Measurements from ENCODE around the gene RAB4A. TPM values are rescaled to one million over a fixed set of nuclear protein-coding genes. Genes with fewer than 3 reads are reported as not detected.

RAB4A gene
- total and polyA plus RNA-seq, 7 experiments from 2014 or later: 9.6 to 47.9 (median 36.7) TPM

GRCh38 chr1:229254910-229255541, 15.9 kb upstream of the RAB4A start:
- no peaks in the 10 kb centered on the region for H3K27me3 ChIP-seq (ENCODE audit: control insufficient read depth in 2 of 2, insufficient read depth in 2 of 2, low read length in 2 of 2)
- peaks cover 0 to 6% (median 0%) of the 10 kb centered on the region in 5 donors for H3K27me3 Mint-ChIP-seq
- no peak overlapping the region for H3K4me3 ChIP-seq (ENCODE audit: low read length)
- H3K4me1 Mint-ChIP-seq: peaks cover 38 to 68% (median 60%) of the 10 kb centered on the region in 7 donors
- POLR2A ChIA-PET: interaction anchor here (0.5 to 2.8 kb wide), 15 partner anchors 10 to 591 kb away, joined by 3 to 25 read pairs (median 4); partner anchors contain the start of genes CCSAP and NUP133
- H3K36me3 ChIP-seq (ENCODE audit: control insufficient read depth in 2 of 3, insufficient read depth in 3 of 3, low read length in 3 of 3): no peaks in the 10 kb centered on the region
- peak in 7 of 9 donors; percentile 48 to 76 (median 66) for DNase-seq
- H3K9me3 ChIP-seq (ENCODE audit: control insufficient read depth in 2 of 3, low read length in 3 of 3): no peaks in the 10 kb centered on the region
- H3K27ac ChIP-seq (ENCODE audit: low read depth, low read length): peak overlapping the region; percentile 38
- CTCF ChIA-PET: interaction anchor here (0.5 to 6.4 kb wide), 38 partner anchors 12 to 1389 kb away, joined by 3 to 107 read pairs (median 4); partner anchors contain the start of genes ABCB10, IBA57, NUP133 and RAB4A
- peaks cover 0 to 3% (median 0%) of the 10 kb centered on the region in 5 donors for H3K36me3 Mint-ChIP-seq
- H3K27ac Mint-ChIP-seq: peak overlapping the region; percentile 72 to 98 (median 91)
- peaks cover 37 to 55% of the 10 kb centered on the region in 2 donors for H3K4me1 ChIP-seq (ENCODE audit: control insufficient read depth in 2 of 2, insufficient read depth in 2 of 2, low read length in 2 of 2)
- intact Hi-C loops (cut with micrococcal nuclease): loop anchor here (1.0 to 10.0 kb wide), 8 partner anchors 28 to 1390 kb away; partner anchors contain the start of genes CCSAP (in 1 of the 2), COG2 (in 1 of the 2), GALNT2 (in 1 of the 2) and RHOU (in 1 of the 2)
- ATAC-seq: peak; percentile 59
- H3K9me3 Mint-ChIP-seq: no peaks in the 10 kb centered on the region
- H3K4me3 Mint-ChIP-seq: peak overlapping the region; percentile 17 to 88 (median 71)

GRCh38 chr1:229258031-229258756, 12.7 kb upstream of the RAB4A start:
- Mint-ChIP-seq H3K27ac (peak overlapping the region; percentile 14 to 88 (median 67)), H3K4me3 (peak overlapping the region in 9 of 10 donors; percentile 9 to 76 (median 61))
- POLR2A ChIA-PET: interaction anchor here (1.0 to 1.5 kb wide), 3 partner anchors 80 to 224 kb away, joined by 3 to 4 read pairs (median 3); no protein-coding TSS in a partner anchor

GRCh38 chr1:229258757-229259060, 12.2 kb upstream of the RAB4A start:
- peaks cover 0 to 6% (median 0%) of the 10 kb centered on the region in 5 donors for H3K27me3 Mint-ChIP-seq
- DNase-seq: no peak
- peak overlapping the region in 8 of 9 donors; percentile 22 to 88 (median 69) for H3K27ac Mint-ChIP-seq
- Histone ChIP-seq H3K27me3 (ENCODE audit: control insufficient read depth in 2 of 2, insufficient read depth in 2 of 2, low read length in 2 of 2) (no peaks in the 10 kb centered on the region), H3K9me3 (ENCODE audit: control insufficient read depth in 2 of 3, low read length in 3 of 3) (no peaks in the 10 kb centered on the region), H3K4me3 (ENCODE audit: low read length) (peak overlapping the region; percentile 7), H3K4me1 (ENCODE audit: control insufficient read depth in 2 of 2, insufficient read depth in 2 of 2, low read length in 2 of 2) (peaks cover 21 to 31% of the 10 kb centered on the region in 2 donors), H3K36me3 (ENCODE audit: control insufficient read depth in 2 of 3, insufficient read depth in 3 of 3, low read length in 3 of 3) (no peaks in the 10 kb centered on the region), H3K27ac (ENCODE audit: low read depth, low read length) (no peak overlapping the region)
- H3K36me3 Mint-ChIP-seq: peaks cover 0 to 1% (median 0%) of the 10 kb centered on the region in 5 donors
- H3K4me1 Mint-ChIP-seq: peaks cover 16 to 31% (median 25%) of the 10 kb centered on the region in 7 donors
- ChIA-PET POLR2A (interaction anchor here (1.0 to 1.5 kb wide), 3 partner anchors 79 to 223 kb away, joined by 3 to 4 read pairs (median 3); no protein-coding TSS in a partner anchor), CTCF (interaction anchor here (0.6 to 6.4 kb wide), 21 partner anchors 11 to 1249 kb away, joined by 3 to 107 read pairs (median 3); partner anchors contain the start of genes NUP133 and RAB4A)
- no peak for ATAC-seq
- no peaks in the 10 kb centered on the region for H3K9me3 Mint-ChIP-seq
- intact Hi-C loops (cut with micrococcal nuclease): loop anchor here (1.0 to 10.0 kb wide), 9 partner anchors 14 to 1386 kb away; partner anchors contain the start of genes CCSAP (in 2 of the 2), COG2 (in 1 of the 2) and GALNT2 (in 1 of the 2)
- peak overlapping the region in 8 of 10 donors; percentile 42 to 76 (median 66) for H3K4me3 Mint-ChIP-seq

More at GRCh38 chr1:229258031-229258756, 12.7 kb upstream of the RAB4A start:
- ATAC-seq: peak; percentile 67
- Histone ChIP-seq H3K4me1 (ENCODE audit: control insufficient read depth in 2 of 2, insufficient read depth in 2 of 2, low read length in 2 of 2) (peaks cover 24 to 35% of the 10 kb centered on the region in 2 donors), H3K27me3 (ENCODE audit: control insufficient read depth in 2 of 2, insufficient read depth in 2 of 2, low read length in 2 of 2) (no peaks in the 10 kb centered on the region), H3K36me3 (ENCODE audit: control insufficient read depth in 2 of 3, insufficient read depth in 3 of 3, low read length in 3 of 3) (no peaks in the 10 kb centered on the region), H3K9me3 (ENCODE audit: control insufficient read depth in 2 of 3, low read length in 3 of 3) (no peaks in the 10 kb centered on the region), H3K4me3 (ENCODE audit: low read length) (peak overlapping the region; percentile 7), H3K27ac (ENCODE audit: low read depth, low read length) (no peak overlapping the region)
- DNase-seq: peak; percentile 19 to 77 (median 65)
- Mint-ChIP-seq H3K9me3 (no peaks in the 10 kb centered on the region), H3K36me3 (peaks cover 0 to 1% (median 0%) of the 10 kb centered on the region in 5 donors), H3K4me1 (peaks cover 21 to 36% (median 30%) of the 10 kb centered on the region in 7 donors), H3K27me3 (peaks cover 0 to 6% (median 0%) of the 10 kb centered on the region in 5 donors)
- intact Hi-C loops (cut with micrococcal nuclease): loop anchor here (1.0 to 10.0 kb wide), 9 partner anchors 15 to 1387 kb away; partner anchors contain the start of genes CCSAP (in 2 of the 2), COG2 (in 1 of the 2) and GALNT2 (in 1 of the 2)
- CTCF ChIA-PET: interaction anchor here (0.6 to 6.4 kb wide), 18 partner anchors 12 to 1057 kb away, joined by 3 to 107 read pairs (median 4); partner anchors contain the start of genes NUP133 and RAB4A

GRCh38 chr1:229260297-229260696, 10.6 kb upstream of the RAB4A start:
- Histone ChIP-seq H3K27ac (ENCODE audit: low read depth, low read length) (no peak overlapping the region), H3K36me3 (ENCODE audit: control insufficient read depth in 2 of 3, insufficient read depth in 3 of 3, low read length in 3 of 3) (no peaks in the 10 kb centered on the region), H3K27me3 (ENCODE audit: control insufficient read depth in 2 of 2, insufficient read depth in 2 of 2, low read length in 2 of 2) (no peaks in the 10 kb centered on the region), H3K4me3 (ENCODE audit: low read length) (no peak overlapping the region), H3K4me1 (ENCODE audit: control insufficient read depth in 2 of 2, insufficient read depth in 2 of 2, low read length in 2 of 2) (peaks cover 10 to 16% of the 10 kb centered on the region in 2 donors), H3K9me3 (ENCODE audit: control insufficient read depth in 2 of 3, low read length in 3 of 3) (no peaks in the 10 kb centered on the region)
- H3K27ac Mint-ChIP-seq: no peak overlapping the region
- POLR2A ChIA-PET: interaction anchor here (0.6 kb wide), 1 partner anchor 238 kb away, joined by 5 read pairs; no protein-coding TSS in a partner anchor
- H3K27me3 Mint-ChIP-seq: peaks cover 0 to 5% (median 0%) of the 10 kb centered on the region in 5 donors
- H3K4me1 Mint-ChIP-seq: peaks cover 14 to 17% (median 16%) of the 10 kb centered on the region in 7 donors
- H3K36me3 Mint-ChIP-seq: no peaks in the 10 kb centered on the region
- no peak for ATAC-seq
- DNase-seq: no peak
- intact Hi-C loops (cut with micrococcal nuclease): no loop called here
- no peaks in the 10 kb centered on the region for H3K9me3 Mint-ChIP-seq
- CTCF ChIA-PET: interaction anchor here (1.4 kb wide), 1 partner anchor 222 kb away, joined by 4 read pairs; no protein-coding TSS in a partner anchor
- no peak overlapping the region for H3K4me3 Mint-ChIP-seq

GRCh38 chr1:229262239-229262638, 8.7 kb upstream of the RAB4A start:
- peaks cover 0 to 5% (median 3%) of the 10 kb centered on the region in 11 donors for H3K9me3 Mint-ChIP-seq
- H3K4me1 Mint-ChIP-seq: peaks cover 14 to 19% (median 15%) of the 10 kb centered on the region in 7 donors
- H3K27ac Mint-ChIP-seq: no peak overlapping the region
- POLR2A ChIA-PET: interaction anchor here (1.0 kb wide), 1 partner anchor 81 kb away, joined by 3 read pairs; the partner anchor contains the start of gene CCSAP
- ATAC-seq (no peak), DNase-seq (no peak)
- Histone ChIP-seq H3K4me1 (ENCODE audit: control insufficient read depth in 2 of 2, insufficient read depth in 2 of 2, low read length in 2 of 2) (peaks cover 10 to 15% of the 10 kb centered on the region in 2 donors), H3K4me3 (ENCODE audit: low read length) (no peak overlapping the region), H3K27me3 (ENCODE audit: control insufficient read depth in 2 of 2, insufficient read depth in 2 of 2, low read length in 2 of 2) (no peaks in the 10 kb centered on the region), H3K27ac (ENCODE audit: low read depth, low read length) (no peak overlapping the region), H3K36me3 (ENCODE audit: control insufficient read depth in 2 of 3, insufficient read depth in 3 of 3, low read length in 3 of 3) (no peaks in the 10 kb centered on the region), H3K9me3 (ENCODE audit: control insufficient read depth in 2 of 3, low read length in 3 of 3) (no peaks in the 10 kb centered on the region)
- peaks cover 0 to 3% (median 0%) of the 10 kb centered on the region in 5 donors for H3K27me3 Mint-ChIP-seq
- H3K4me3 Mint-ChIP-seq: no peak overlapping the region
- intact Hi-C loops (cut with micrococcal nuclease): no loop called here
- peaks cover 0 to 3% (median 0%) of the 10 kb centered on the region in 5 donors for H3K36me3 Mint-ChIP-seq
- CTCF ChIA-PET: interaction anchor here (0.6 to 1.7 kb wide), 2 partner anchors 220 to 905 kb away, joined by 3 to 7 read pairs; no protein-coding TSS in a partner anchor
